WTC11 (cell line): ENCODE results near the gene NECTIN1. TPM values are rescaled to one million over a fixed set of nuclear protein-coding genes. Genes with fewer than 3 reads are reported as not detected.

ENCODE experiments used
- ATAC-seq: fragments of 200-7000 bp; cut with Tn5 transposase; 2 replicates; pipeline ENCODE4 v1.10.0; 2021; ENCODE audit warnings: mild to moderate bottlenecking, moderate library complexity
- CTCF ChIA-PET: fragments of 300-600 bp; sonication (Branson Sonifier 250); formaldehyde crosslinking; loops from one replicate; lab custom pipeline; 2021; ENCODE audit warnings: antibody characterized with exemption; lab: Charles Lee
- POLR2A ChIA-PET: fragments of 350-600 bp; sonication (Branson Sonifier 250); formaldehyde crosslinking; loops from one replicate; lab custom pipeline; 2021; ENCODE audit warnings: antibody characterized with exemption; lab: Charles Lee
- DNase-seq: peaks from one replicate; pipeline ENCODE4 v3.0.0; 2021; ENCODE audit warnings: low spot score
- H3K27ac Mint-ChIP-seq: 2 replicates; pipeline ENCODE4 v1.8.0; 2021; ENCODE audit warnings: mixed read lengths
- H3K27me3 Mint-ChIP-seq: 2 replicates; pipeline ENCODE4 v1.8.0; 2021; ENCODE audit warnings: low read depth, mild to moderate bottlenecking, moderate library complexity, mixed read lengths
- H3K36me3 Mint-ChIP-seq: 2 replicates; pipeline ENCODE4 v1.8.0; 2021; ENCODE audit warnings: mixed read lengths
- H3K4me1 Mint-ChIP-seq: 2 replicates; pipeline ENCODE4 v1.8.0; 2022; ENCODE audit warnings: mixed read lengths
- H3K4me3 Mint-ChIP-seq: 2 replicates; pipeline ENCODE4 v1.8.0; 2021; ENCODE audit warnings: mild to moderate bottlenecking, moderate library complexity, mixed read lengths
- H3K9me3 Mint-ChIP-seq: 2 replicates; pipeline ENCODE4 v1.8.0; 2021; ENCODE audit warnings: mixed read lengths
- ATF1 ChIP-seq: sonication (generic); formaldehyde crosslinking; IDR thresholded peaks from 2 replicates; pipeline ENCODE4 v1.8.1; 2023; ENCODE audit warnings: mild to moderate bottlenecking, moderate library complexity, missing genetic modification reagents
- ATF3 ChIP-seq: sonication (generic); formaldehyde crosslinking; conservative IDR thresholded peaks from 2 replicates; pipeline ENCODE4 v1.8.1; 2022; ENCODE audit warnings: mild to moderate bottlenecking, missing genetic modification reagents
- E2F1 ChIP-seq: sonication (generic); formaldehyde crosslinking; IDR thresholded peaks from 2 replicates; pipeline ENCODE4 v1.8.0; 2022; ENCODE audit warnings: mild to moderate bottlenecking, missing genetic modification reagents
- ELF4 ChIP-seq: sonication (generic); formaldehyde crosslinking; IDR thresholded peaks from 2 replicates; pipeline ENCODE4 v1.8.1; 2022; ENCODE audit warnings: low read depth, mild to moderate bottlenecking, moderate library complexity, missing genetic modification reagents
- EMX1 ChIP-seq: fragments of 250-450 bp; sonication (Bioruptor Pico); IDR thresholded peaks from 2 replicates; pipeline ENCODE4 v1.8.0; 2021; ENCODE audit warnings: mild to moderate bottlenecking
- FOXP1 ChIP-seq: sonication (generic); formaldehyde crosslinking; IDR thresholded peaks from 2 replicates; pipeline ENCODE4 v1.8.0; 2022; ENCODE audit warnings: missing genetic modification reagents, mild to moderate bottlenecking, moderate library complexity, borderline replicate concordance
- FOXP4 ChIP-seq: sonication (generic); formaldehyde crosslinking; IDR thresholded peaks from 2 replicates; pipeline ENCODE4 v1.8.0; 2022; ENCODE audit warnings: mild to moderate bottlenecking, missing genetic modification reagents
- IRF1 ChIP-seq: sonication (generic); formaldehyde crosslinking; IDR thresholded peaks from 2 replicates; pipeline ENCODE4 v1.8.0; 2023; ENCODE audit warnings: missing genetic modification reagents
- MYBL2 ChIP-seq: sonication (generic); formaldehyde crosslinking; IDR thresholded peaks from 2 replicates; pipeline ENCODE4 v1.8.1; 2023; ENCODE audit warnings: mild to moderate bottlenecking, moderate library complexity, missing genetic modification reagents
- NR1H2 ChIP-seq: sonication (generic); formaldehyde crosslinking; IDR thresholded peaks from 2 replicates; pipeline ENCODE4 v1.9.0; 2021; ENCODE audit warnings: mild to moderate bottlenecking, moderate library complexity, missing genetic modification reagents
- OVOL2 ChIP-seq: fragments of 250-450 bp; sonication (Bioruptor Pico); IDR thresholded peaks from 2 replicates; pipeline ENCODE4 v1.9.0; 2021; ENCODE audit warnings: mild to moderate bottlenecking, borderline replicate concordance
- PRRX2 ChIP-seq: fragments of 250-450 bp; sonication (Bioruptor Pico); IDR thresholded peaks from 2 replicates; pipeline ENCODE4 v1.8.0; 2021; ENCODE audit warnings: mild to moderate bottlenecking
- SMAD4 ChIP-seq: sonication (generic); formaldehyde crosslinking; IDR thresholded peaks from 2 replicates; pipeline ENCODE4 v1.8.0; 2022; ENCODE audit warnings: mild to moderate bottlenecking, missing genetic modification reagents
- TEAD1 ChIP-seq: sonication (generic); formaldehyde crosslinking; IDR thresholded peaks from 2 replicates; pipeline ENCODE4 v1.8.0; 2022; ENCODE audit warnings: mild to moderate bottlenecking, missing genetic modification reagents
- USF2 ChIP-seq: sonication (generic); formaldehyde crosslinking; IDR thresholded peaks from 2 replicates; pipeline ENCODE4 v1.8.1; 2023; ENCODE audit warnings: mild to moderate bottlenecking, missing genetic modification reagents, moderate library complexity
- ZBTB21 ChIP-seq: sonication (generic); formaldehyde crosslinking; IDR thresholded peaks from 2 replicates; pipeline ENCODE4 v1.8.1; 2023; ENCODE audit warnings: mild to moderate bottlenecking, missing genetic modification reagents, borderline replicate concordance
- ZNF232 ChIP-seq: sonication (generic); formaldehyde crosslinking; IDR thresholded peaks from 2 replicates; pipeline ENCODE4 v1.8.0; 2022; ENCODE audit warnings: mild to moderate bottlenecking, missing genetic modification reagents
- ZNF263 ChIP-seq: sonication (generic); formaldehyde crosslinking; IDR thresholded peaks from 2 replicates; pipeline ENCODE4 v1.8.1; 2022; ENCODE audit warnings: low read depth, mild to moderate bottlenecking, moderate library complexity, missing genetic modification reagents
- total RNA-seq: library from RNA; stranded (reverse); gene quantifications from 3 replicates; pipeline ENCODE4 v1.2.3, GENCODE V29; 2021

Gene NECTIN1
- total RNA-seq, 1 experiment from 2014 or later = 86.2 TPM

- H3K36me3 Mint-ChIP-seq = peaks cover 4% of the 10 kb centered on the region; the same call in 1 of the 2 replicates
- POLR2A ChIA-PET = no interaction called here
- H3K4me1 Mint-ChIP-seq = peaks cover 15% of the 10 kb centered on the region
- no peak for DNase-seq
- H3K4me3 Mint-ChIP-seq = no peak overlapping the region
- TF ChIP-seq FOXP4 (CRISPR knock-in tag) (no peak), SMAD4 (no peak), EMX1 (CRISPR knock-in tag) (no peak), ATF1 (CRISPR knock-in tag) (no peak), ZBTB21 (CRISPR knock-in tag) (no peak), PRRX2 (CRISPR knock-in tag) (no peak), ZNF263 (CRISPR knock-in tag) (no peak), FOXP1 (CRISPR knock-in tag) (no peak), NR1H2 (CRISPR knock-in tag) (no peak), MYBL2 (CRISPR knock-in tag) (no peak), ATF3 (CRISPR knock-in tag) (no peak), OVOL2 (CRISPR knock-in tag) (no peak), ZNF232 (CRISPR knock-in tag) (no peak), IRF1 (CRISPR knock-in tag) (no peak), TEAD1 (CRISPR knock-in tag) (no peak), E2F1 (no peak)
- TF ChIP-seq, all 79 proteins: peak for 0
- Mint-ChIP-seq H3K9me3 (peaks cover 4% of the 10 kb centered on the region; the same call in 1 of the 2 replicates), H3K27ac (no peak overlapping the region), H3K27me3 (peaks cover 8% of the 10 kb centered on the region)
- no peak for ATAC-seq
- CTCF ChIA-PET = interaction anchor here (0.7 to 11.2 kb wide), 8 partner anchors 20 to 307 kb away, joined by 3 to 95 read pairs (median 4); partner anchors contain the start of gene NECTIN1
Observed at GRCh38 chr11:119645018-119645417, 84.0 kb downstream of the NECTIN1 start.

GRCh38 chr11:119644502-119644901, 84.5 kb downstream of the NECTIN1 start:
- H3K36me3 Mint-ChIP-seq = peaks cover 4% of the 10 kb centered on the region; the same call in 1 of the 2 replicates
- H3K27me3 Mint-ChIP-seq = peaks cover 12% of the 10 kb centered on the region
- peaks cover 4% of the 10 kb centered on the region; the same call in 1 of the 2 replicates for H3K9me3 Mint-ChIP-seq
- CTCF ChIA-PET = interaction anchor here (0.6 to 11.2 kb wide), 8 partner anchors 13 to 258 kb away, joined by 3 to 95 read pairs (median 4); partner anchors contain the start of gene NECTIN1
- TF ChIP-seq USF2 (CRISPR knock-in tag) (no peak), FOXP1 (CRISPR knock-in tag) (no peak), ELF4 (CRISPR knock-in tag) (no peak), E2F1 (no peak)
- ATAC-seq (no peak), DNase-seq (no peak)
- H3K27ac Mint-ChIP-seq = no peak overlapping the region
- POLR2A ChIA-PET = no interaction called here
- H3K4me1 Mint-ChIP-seq = peaks cover 15% of the 10 kb centered on the region
- H3K4me3 Mint-ChIP-seq = no peak overlapping the region
